SK-MEL-5 (cell line): Measurements from ENCODE around the gene NME9. TPM values are rescaled to one million over a fixed set of nuclear protein-coding genes. Genes with fewer than 3 reads are reported as not detected.

ENCODE experiments used
- DNase-seq: peaks from one replicate; pipeline ENCODE4 v3.0.0-alpha.2; 2016; ENCODE audit warnings: low read depth, low spot score
- in situ Hi-C: cut with HindIII; loops from 2 replicates; pipeline ENCODE4 v1.10.0; 2016; ENCODE audit warnings: low sequenced_read_pairs, high pct_unique_total_duplicates, low pct_unique_long_range_greater_than_20kb
- total RNA-seq: library from RNA; depleted of rRNA; stranded (reverse); fragments of >200 nt; shearing (Covaris generic); gene quantifications from 2 replicates; pipeline ENCODE4 v1.2.3, GENCODE V29; 2014; rRNA removed

The NME9 gene
- total RNA-seq, 1 experiment from 2014 or later = not detected

DNA sequence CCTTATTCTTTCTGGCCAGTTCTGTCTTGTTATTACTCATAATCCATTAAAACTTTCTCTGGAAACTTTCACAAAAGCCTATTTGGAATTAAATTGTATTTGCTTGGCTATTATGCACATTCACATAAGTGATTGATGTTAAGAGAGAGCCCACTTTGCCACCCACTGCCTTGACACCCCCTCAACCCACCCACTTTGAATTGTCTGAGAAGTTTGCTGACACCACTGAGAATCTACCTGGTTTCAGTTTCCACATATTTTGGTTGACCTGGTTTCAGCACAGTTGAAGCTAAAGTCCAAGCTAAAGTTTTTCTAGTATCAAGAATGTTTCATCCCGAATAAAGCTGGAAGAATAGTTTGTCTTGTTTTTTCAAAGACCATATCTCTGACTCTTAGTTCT is 71.7 kb downstream of the NME9 start:
- DNase-seq = no peak
- in situ Hi-C loops = no loop called here

GRCh38 chr3:138256022-138256421 is 73.6 kb downstream of the NME9 start:
- in situ Hi-C loops = no loop called here

GRCh38 chr3:138254216-138254615 is 75.4 kb downstream of the NME9 start:
- in situ Hi-C loops = no loop called here
- no peak for DNase-seq

More at GRCh38 chr3:138256022-138256421, 73.6 kb downstream of the NME9 start:
- DNase-seq = no peak

GRCh38 chr3:138253609-138254008 is 76.0 kb downstream of the NME9 start:
- DNase-seq = no peak
- in situ Hi-C loops = no loop called here

Other genes with a start within 250 kb of the NME9 start
- 24.3 and 27.4 TPM in 2 replicates for gene DZIP1L, start 214.2 kb downstream of the NME9 start, total RNA-seq
- gene A4GNT, start 197.5 kb downstream of the NME9 start, total RNA-seq = not detected in 2 replicates
- gene DBR1, start 154.9 kb downstream of the NME9 start, total RNA-seq = 23.3 and 25.0 TPM in 2 replicates
- 35.0 and 44.7 TPM in 2 replicates for gene ARMC8, start 142.6 kb downstream of the NME9 start, total RNA-seq
- 6.5 and 10.9 TPM in 2 replicates for gene MRAS, start 18.7 kb upstream of the NME9 start, total RNA-seq
- 0.05 TPM in 1 of 2 replicates, not detected in the other for gene ESYT3, start 104.8 kb upstream of the NME9 start, total RNA-seq